ENCODE results near the gene RXYLT1.

The RXYLT1 gene

DNA sequence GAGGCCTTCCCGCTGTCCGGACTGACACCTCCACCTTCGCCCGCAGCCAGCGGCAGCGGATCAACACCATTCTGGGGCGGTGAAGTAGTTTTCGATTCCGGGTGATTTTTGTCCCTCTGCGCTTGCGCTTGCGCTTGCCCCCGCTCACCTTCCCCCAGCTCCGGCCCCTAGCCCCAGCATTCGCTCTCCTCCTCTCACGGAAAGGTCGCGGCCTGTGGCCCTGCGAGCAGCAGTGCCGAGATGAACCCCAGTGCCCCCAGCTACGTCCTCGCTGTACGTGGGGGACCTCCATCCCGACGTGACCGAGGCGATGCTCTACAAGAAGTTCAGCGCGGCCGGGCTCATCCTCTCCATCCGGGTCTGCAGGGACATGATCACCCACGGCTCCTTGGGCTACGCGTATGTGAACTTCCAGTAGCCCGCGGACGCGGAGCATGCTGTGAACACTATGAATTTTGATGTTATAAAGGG is 42.1 kb downstream of the RXYLT1 start:
- TF ChIP-seq, protein P1, sequence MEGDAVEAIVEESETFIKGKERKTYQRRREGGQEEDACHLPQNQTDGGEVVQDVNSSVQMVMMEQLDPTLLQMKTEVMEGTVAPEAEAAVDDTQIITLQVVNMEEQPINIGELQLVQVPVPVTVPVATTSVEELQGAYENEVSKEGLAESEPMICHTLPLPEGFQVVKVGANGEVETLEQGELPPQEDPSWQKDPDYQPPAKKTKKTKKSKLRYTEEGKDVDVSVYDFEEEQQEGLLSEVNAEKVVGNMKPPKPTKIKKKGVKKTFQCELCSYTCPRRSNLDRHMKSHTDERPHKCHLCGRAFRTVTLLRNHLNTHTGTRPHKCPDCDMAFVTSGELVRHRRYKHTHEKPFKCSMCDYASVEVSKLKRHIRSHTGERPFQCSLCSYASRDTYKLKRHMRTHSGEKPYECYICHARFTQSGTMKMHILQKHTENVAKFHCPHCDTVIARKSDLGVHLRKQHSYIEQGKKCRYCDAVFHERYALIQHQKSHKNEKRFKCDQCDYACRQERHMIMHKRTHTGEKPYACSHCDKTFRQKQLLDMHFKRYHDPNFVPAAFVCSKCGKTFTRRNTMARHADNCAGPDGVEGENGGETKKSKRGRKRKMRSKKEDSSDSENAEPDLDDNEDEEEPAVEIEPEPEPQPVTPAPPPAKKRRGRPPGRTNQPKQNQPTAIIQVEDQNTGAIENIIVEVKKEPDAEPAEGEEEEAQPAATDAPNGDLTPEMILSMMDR (IDR thresholded peaks at IDR 0.05; ENCODE audit: insufficient read depth, low read length, missing control alignments) = no peak
- ChIA-PET POLR2A (no interaction called here), CTCF (interaction anchor here (0.8 to 7.0 kb wide), 4 partner anchors 20 to 435 kb away, joined by 3 to 92 read pairs (median 8); partner anchors contain the start of gene DPY19L2)
- peak overlapping the region; percentile 57 for H3K4me3 ChIP-seq (ENCODE audit: low read depth, low read length)
- no peak for DNase-seq (ENCODE audit: low read depth, low spot score)

DNA sequence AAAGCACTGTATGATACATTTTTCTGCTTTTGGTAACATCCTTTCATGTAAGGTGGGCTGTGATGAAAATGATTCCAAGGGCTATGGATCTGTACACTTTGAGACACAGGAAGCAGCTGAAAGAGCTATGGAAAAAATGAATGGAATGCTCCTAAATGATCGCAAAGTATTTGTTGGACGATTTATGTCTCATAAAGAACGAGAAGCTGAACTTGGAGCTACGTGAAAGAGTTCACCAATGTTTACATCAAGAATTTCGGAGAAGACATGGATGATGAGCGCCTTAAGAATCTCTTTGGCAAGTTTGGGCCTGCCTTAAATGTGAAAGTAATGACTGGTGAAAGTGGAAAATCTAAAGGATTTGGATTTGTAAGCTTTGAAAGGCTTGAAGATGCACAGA is 42.6 kb downstream of the RXYLT1 start:
- no peak for DNase-seq (ENCODE audit: low read depth, low spot score)
- TF ChIP-seq, protein P1 (IDR thresholded peaks at IDR 0.05; ENCODE audit: insufficient read depth, low read length, missing control alignments) = no peak
- H3K4me3 ChIP-seq (ENCODE audit: low read depth, low read length) = peak overlapping the region; percentile 57
- POLR2A ChIA-PET = no interaction called here
- CTCF ChIA-PET = interaction anchor here (0.8 to 7.0 kb wide), 9 partner anchors 11 to 435 kb away, joined by 3 to 92 read pairs (median 3); partner anchors contain the start of gene DPY19L2

DNA sequence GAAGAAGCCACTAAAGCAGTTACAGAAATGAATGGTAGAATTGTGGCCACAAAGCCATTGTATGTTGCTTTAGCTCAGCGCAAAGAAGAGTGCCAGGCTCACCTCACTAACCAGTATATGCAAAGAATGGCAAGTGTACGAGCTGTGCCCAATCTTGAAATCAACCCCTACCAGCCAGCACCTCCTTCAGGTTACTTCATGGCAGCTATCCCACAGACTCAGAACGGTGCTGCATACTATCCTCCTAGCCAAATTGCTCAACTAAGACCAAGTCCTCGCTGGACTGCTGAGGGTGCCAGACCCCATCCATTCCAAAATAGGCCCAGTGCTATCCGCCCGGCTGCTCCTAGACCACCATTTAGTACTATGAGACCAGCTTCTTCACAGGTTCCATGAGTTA is 43.3 kb downstream of the RXYLT1 start:
- TF ChIP-seq, protein P1 (IDR thresholded peaks at IDR 0.05; ENCODE audit: insufficient read depth, low read length, missing control alignments) = no peak
- ChIA-PET POLR2A (no interaction called here), CTCF (interaction anchor here (1.0 to 7.0 kb wide), 8 partner anchors 11 to 434 kb away, joined by 3 to 92 read pairs (median 3); no protein-coding TSS in a partner anchor)
- H3K4me3 ChIP-seq (ENCODE audit: low read depth, low read length) = no peak overlapping the region
- no peak for DNase-seq (ENCODE audit: low read depth, low spot score)

DNA sequence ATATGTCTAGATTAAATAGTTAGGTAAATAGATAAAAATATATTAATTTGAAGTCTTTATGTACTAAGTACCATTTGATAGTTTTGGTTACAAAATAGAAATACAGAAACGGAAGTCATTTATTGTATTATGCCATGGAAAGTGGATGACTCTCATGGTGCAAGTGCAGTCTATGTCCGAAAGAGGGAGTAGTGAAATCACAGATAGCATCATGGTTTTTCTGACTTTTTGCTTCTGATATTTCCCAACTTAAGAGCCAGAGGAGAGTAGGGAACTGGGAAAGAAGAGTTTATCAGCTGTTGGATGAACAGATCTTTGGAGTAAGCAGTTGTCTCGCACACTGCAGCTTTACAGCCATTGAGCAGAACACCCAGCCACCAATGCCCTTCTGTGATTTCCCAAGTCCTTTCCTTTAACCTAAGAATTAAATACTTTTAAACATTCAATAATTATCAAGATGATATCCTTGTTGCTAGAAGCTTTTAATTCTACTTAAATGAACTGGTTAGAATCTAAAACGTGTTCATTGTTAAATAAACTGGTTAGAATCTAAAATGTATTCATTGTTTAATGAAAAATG is 46.4 kb downstream of the RXYLT1 start:
- TF ChIP-seq, protein P1 (IDR thresholded peaks at IDR 0.05; ENCODE audit: insufficient read depth, low read length, missing control alignments) = peak; percentile 71
- DNase-seq (ENCODE audit: low read depth, low spot score) = no peak
- H3K4me3 ChIP-seq (ENCODE audit: low read depth, low read length) = no peak overlapping the region
- ChIA-PET POLR2A (no interaction called here), CTCF (interaction anchor here (0.6 to 7.0 kb wide), 27 partner anchors 10 to 592 kb away, joined by 3 to 92 read pairs (median 4); partner anchors contain the start of genes C12orf56 and SRGAP1)

DNA sequence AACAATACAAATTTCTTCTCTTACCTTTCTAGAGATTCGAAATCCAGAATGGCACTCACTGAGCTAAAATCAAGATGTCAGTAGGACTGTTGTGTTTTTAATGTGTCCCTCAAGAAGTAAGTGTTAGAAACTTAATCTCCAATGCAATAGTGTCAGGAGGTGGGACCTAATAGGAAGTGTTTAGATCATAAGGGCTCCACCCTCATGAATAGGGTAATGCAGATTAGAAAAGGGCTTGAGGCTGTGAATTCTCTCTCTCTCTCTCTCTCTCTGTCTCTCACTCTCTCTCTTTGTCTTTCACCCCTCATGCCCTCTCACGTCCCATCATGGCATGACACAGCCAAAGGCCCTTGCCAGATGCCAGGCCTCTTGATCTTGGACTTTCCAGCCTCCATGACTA is 49.2 kb downstream of the RXYLT1 start:
- H3K4me3 ChIP-seq (ENCODE audit: low read depth, low read length) = no peak overlapping the region
- POLR2A ChIA-PET = no interaction called here

DNA sequence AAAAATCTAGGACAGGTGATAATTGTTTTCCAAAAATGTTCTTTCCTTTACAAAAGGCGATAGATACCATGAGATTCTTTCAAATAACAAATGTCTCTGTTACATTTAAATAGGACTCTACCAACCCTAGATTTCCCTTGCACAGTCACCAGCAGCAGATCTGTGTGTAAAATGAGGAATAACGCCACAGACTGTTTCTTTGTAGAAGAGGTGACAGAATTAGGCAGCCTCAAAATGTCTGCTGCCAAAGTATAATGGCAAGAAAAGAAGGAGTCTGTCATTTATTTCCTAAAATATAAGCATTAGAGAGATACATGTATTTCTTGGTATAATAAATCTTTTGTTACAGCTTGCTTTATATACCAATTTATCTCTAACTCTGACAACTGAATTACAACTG is 56.3 kb downstream of the RXYLT1 start:
- H3K4me3 ChIP-seq (ENCODE audit: low read depth, low read length) = no peak overlapping the region
- CTCF ChIA-PET = interaction anchor here (0.8 to 10.7 kb wide), 9 partner anchors 8 to 445 kb away, joined by 3 to 187 read pairs (median 6); partner anchors contain the start of gene SRGAP1
- TF ChIP-seq, protein P1 (IDR thresholded peaks at IDR 0.05; ENCODE audit: insufficient read depth, low read length, missing control alignments) = no peak
- POLR2A ChIA-PET = no interaction called here
- no peak for DNase-seq (ENCODE audit: low read depth, low spot score)

More for the DNA sequence above, 49.2 kb downstream of the RXYLT1 start:
- CTCF ChIA-PET = interaction anchor here (1.5 to 7.0 kb wide), 3 partner anchors 8 to 428 kb away, joined by 5 to 92 read pairs (median 18); no protein-coding TSS in a partner anchor
- DNase-seq (ENCODE audit: low read depth, low spot score) = no peak
- TF ChIP-seq, protein P1 (IDR thresholded peaks at IDR 0.05; ENCODE audit: insufficient read depth, low read length, missing control alignments) = no peak
